Urothelium cell line (cell line): ENCODE data around the gene ZBED1.
"Not testable (repeated sequence)": the region's sequence is repeated elsewhere in the genome, so short reads cannot be mapped to it uniquely, and the experiment has no call there.

Experiments used
- DNase-seq: peaks from one replicate; pipeline ENCODE4 v3.0.0; 2011; ENCODE audit warnings: low spot score, mixed read lengths
- FAIRE-seq: peaks from 2 replicates; lab custom pipeline; 2011; peaks lifted over from hg19 to GRCh38; lab: Jason Lieb, UNC

Gene ZBED1

GRCh38 chrX:2520539-2520938 is 19.8 kb upstream of the ZBED1 start:
- FAIRE-seq (no peak), DNase-seq (no peak)

GRCh38 chrX:2519638-2520037 is 18.9 kb upstream of the ZBED1 start:
- DNase-seq, result not testable (repeated sequence)
- FAIRE-seq, result peak; percentile 69

- FAIRE-seq (no peak), DNase-seq (no peak)
Observed at GRCh38 chrX:2517055-2517454, 16.3 kb upstream of the ZBED1 start.

- FAIRE-seq (no peak), DNase-seq (no peak)
Observed at GRCh38 chrX:2516623-2517022, 15.8 kb upstream of the ZBED1 start.

- DNase-seq (no peak), FAIRE-seq (no peak)
Observed at GRCh38 chrX:2514131-2514530, 13.4 kb upstream of the ZBED1 start.

GRCh38 chrX:2513121-2513664 is 12.4 kb upstream of the ZBED1 start:
- DNase-seq (no peak), FAIRE-seq (no peak)

GRCh38 chrX:2512501-2512900 is 11.7 kb upstream of the ZBED1 start:
- DNase-seq, result no peak
- FAIRE-seq, result no peak

- DNase-seq (no peak), FAIRE-seq (no peak)
Observed at GRCh38 chrX:2511326-2511725, 10.6 kb upstream of the ZBED1 start.

- FAIRE-seq (no peak), DNase-seq (no peak)
Observed at GRCh38 chrX:2508648-2509335, 8.0 kb upstream of the ZBED1 start.

- FAIRE-seq (no peak), DNase-seq (no peak)
Observed at GRCh38 chrX:2507904-2508627, 7.3 kb upstream of the ZBED1 start.

- FAIRE-seq, result no peak
- no peak for DNase-seq
Observed at GRCh38 chrX:2507196-2507595, 6.4 kb upstream of the ZBED1 start.

GRCh38 chrX:2505341-2505740 is 4.6 kb upstream of the ZBED1 start:
- not testable (repeated sequence) for FAIRE-seq, DNase-seq

- FAIRE-seq, result no peak
- no peak for DNase-seq
Observed at GRCh38 chrX:2504706-2505332, 4.0 kb upstream of the ZBED1 start.

GRCh38 chrX:2503591-2504500 is 3.1 kb upstream of the ZBED1 start:
- DNase-seq, result no peak
- no peak for FAIRE-seq

- FAIRE-seq, result no peak
Observed at GRCh38 chrX:2502668-2503519, 2.1 kb upstream of the ZBED1 start.

GRCh38 chrX:2502120-2502667 is 1.4 kb upstream of the ZBED1 start:
- DNase-seq (no peak), FAIRE-seq (no peak)

More at GRCh38 chrX:2502668-2503519, 2.1 kb upstream of the ZBED1 start:
- no peak for DNase-seq

- DNase-seq, result no peak
- no peak for FAIRE-seq
Observed at GRCh38 chrX:2501559-2502102, 855 bp upstream of the ZBED1 start.

- FAIRE-seq, result no peak
- DNase-seq, result peak; percentile 9
Observed at GRCh38 chrX:2500091-2500802, 529 bp downstream of the ZBED1 start.

GRCh38 chrX:2499507-2499906 is 1.3 kb downstream of the ZBED1 start:
- FAIRE-seq (no peak), DNase-seq (no peak)
